Body of pancreas (tissue), 4 donors: ENCODE results near the gene STT3A. TPM values are rescaled to one million over a fixed set of nuclear protein-coding genes. Genes with fewer than 3 reads are reported as not detected.
A peak's percentile ranks its signal among the peaks of the same experiment; 100 is the strongest.

Source experiments
- ATAC-seq: fragments of 150-250 bp; one replicate; pipeline ENCODE4 v1.9.1; 2016
- DNase-seq, 4 donors: peaks; one replicate each; pipeline ENCODE4 v3.0.0-alpha.2; 2019
- H3K27ac ChIP-seq, 4 donors: fragments of 200-600 bp; sonication (generic); 1 replicate in 3 of 4; 2 replicates in 1 of 4; pipeline versions ENCODE4 v1.5.1 to v1.6.1; 2016 to 2019; ENCODE audit warnings: mild to moderate bottlenecking in 1 of 4, mixed read lengths in 1 of 4, moderate library complexity in 1 of 4
- H3K27me3 ChIP-seq, 2 donors: fragments of 200-600 bp; sonication (generic); one replicate each; pipeline ENCODE4 v1.6.0; 2016; ENCODE audit warnings: mild to moderate bottlenecking in 1 of 2
- H3K36me3 ChIP-seq, 2 donors: fragments of 200-600 bp; sonication (generic); replicated peaks in 1 of 2; 2 replicates each; pipeline ENCODE4 v1.5.1; 2016; ENCODE audit warnings: low read depth in 2 of 2; ENCODE audit not compliant: insufficient read depth in 1 of 2
- H3K4me1 ChIP-seq: fragments of 200-600 bp; sonication (generic); one replicate; pipeline ENCODE4 v1.6.0; 2016
- H3K4me3 ChIP-seq, 2 donors: fragments of 200-600 bp; sonication (generic); 1 replicate in 1 of 2; 2 replicates in 1 of 2; pipeline ENCODE4 v1.5.1; 2016 to 2019
- H3K9me3 ChIP-seq, 3 donors: fragments of 200-600 bp; sonication (generic); 1 replicate in 2 of 3; 2 replicates in 1 of 3; pipeline ENCODE4 v1.5.1; 2016
- CTCF ChIP-seq, 7 experiments: fragments of 450-650 bp in 4 of 7; fragments of 200-600 bp in 3 of 7; sonication (generic) in 3 of 7; IDR thresholded peaks; one replicate each; pipeline ENCODE4 v1.5.1; 2016 to 2019; ENCODE audit warnings: antibody characterized with exemption in 7 of 7
- POLR2A ChIP-seq, 3 donors: fragments of 450-650 bp; IDR thresholded peaks; one replicate each; pipeline ENCODE4 v1.6.1; 2016; ENCODE audit warnings: antibody characterized with exemption in 3 of 3, mild to moderate bottlenecking in 2 of 3
- WGBS, 2 donors: methylation state at CpG; one replicate each; pipeline ENCODE4 v1.1.5; 2017; 5-methylcytosine and 5-hydroxymethylcytosine counted together
- intact Hi-C: fragments of 100-400 bp; cut with DNase I; formaldehyde crosslinking; loops from one replicate; pipeline ENCODE4 v1.15.1; 2023
- total RNA-seq, 2 donors: library from RNA; depleted of rRNA; stranded (reverse); fragments of >200 nt; gene quantifications; one replicate each; pipeline ENCODE4 v1.1.0, GENCODE V29; 2016

STT3A gene
- total RNA-seq, 2 donors from 2014 or later = 22.1 to 70.3 TPM

- DNase-seq (no peak), ATAC-seq (no peak)
- Histone ChIP-seq H3K27ac (no peak overlapping the region), H3K4me3 (no peak overlapping the region), H3K36me3 (peaks cover 26 to 29% of the 10 kb centered on the region in 2 donors), H3K27me3 (no peaks in the 10 kb centered on the region), H3K9me3 (no peaks in the 10 kb centered on the region), H3K4me1 (peaks cover 16% of the 10 kb centered on the region)
- TF ChIP-seq POLR2A (IDR thresholded peaks at IDR 0.05) = no peak
- no peak for TF ChIP-seq CTCF (IDR thresholded peaks at IDR 0.05)
- WGBS, 2 donors = 70 to 83% methylated on average over 1 of the region's 1 CpG
- intact Hi-C loops = loop anchor here (10.0 kb wide), 1 partner anchor 48 kb away; no protein-coding TSS in a partner anchor
These were observed 30.4 kb downstream of the STT3A start for GRCh38 chr11:125623064-125623463.

- Histone ChIP-seq H3K36me3 (peaks cover 9 to 13% of the 10 kb centered on the region in 2 donors), H3K27ac (peak within 1 kb of the TSS; percentile 92 to 99 (median 96)), H3K27me3 (no peaks in the 10 kb centered on the region), H3K9me3 (no peaks in the 10 kb centered on the region), H3K4me3 (peak within 1 kb of the TSS; percentile 11 to 53), H3K4me1 (peaks cover 16% of the 10 kb centered on the region)
- TF ChIP-seq CTCF (IDR thresholded peaks at IDR 0.05) (no peak), POLR2A (IDR thresholded peaks at IDR 0.05) (no peak)
- WGBS, 2 donors = 47 to 53% methylated on average over 9 of the region's 9 CpGs
- intact Hi-C loops = loop anchor here (10.0 kb wide), 1 partner anchor 50 kb away; no protein-coding TSS in a partner anchor
- ATAC-seq (no peak), DNase-seq (peak in 2 of 4 donors; percentile 11 to 26)
These were observed 32.1 kb downstream of the STT3A start, which contains the start of gene CHEK1 for GRCh38 chr11:125624756-125625213. Gene CHEK1 (plus strand): TSS chr11:125625163. CDS start chr11:125626769, 1,606 bp downstream.

GRCh38 chr11:125625225-125625629, 32.6 kb downstream of the STT3A start:
- DNase-seq = no peak
- Histone ChIP-seq H3K36me3 (peaks cover 4 to 10% of the 10 kb centered on the region in 2 donors), H3K27me3 (no peaks in the 10 kb centered on the region), H3K27ac (peak overlapping the region; percentile 92 to 99 (median 96)), H3K4me1 (peaks cover 16% of the 10 kb centered on the region), H3K4me3 (peak overlapping the region; percentile 11 to 53), H3K9me3 (no peaks in the 10 kb centered on the region)
- peak; percentile 59 for ATAC-seq
- intact Hi-C loops = loop anchor here (10.0 kb wide), 1 partner anchor 50 kb away; no protein-coding TSS in a partner anchor
- TF ChIP-seq CTCF (IDR thresholded peaks at IDR 0.05) (no peak), POLR2A (IDR thresholded peaks at IDR 0.05) (no peak)
- 0 to 1% methylated on average over 16 to 20 of the region's 20 CpGs for WGBS, 2 donors

- intact Hi-C loops = loop anchor here (10.0 kb wide), 1 partner anchor 51 kb away; no protein-coding TSS in a partner anchor
- TF ChIP-seq POLR2A (IDR thresholded peaks at IDR 0.05) = peak; percentile 85 to 94 (median 90)
- TF ChIP-seq CTCF (IDR thresholded peaks at IDR 0.05) = peak in 1 of 7 experiments; percentile 11
- H3K36me3 ChIP-seq = peaks cover 0 to 5% of the 10 kb centered on the region in 2 donors
- H3K27ac ChIP-seq = peak overlapping the region; percentile 92 to 99 (median 96)
- DNase-seq (peak; percentile 85 to 88 (median 87)), ATAC-seq (peak; percentile 93)
- H3K9me3 ChIP-seq = no peaks in the 10 kb centered on the region
- H3K27me3 ChIP-seq = no peaks in the 10 kb centered on the region
- peak overlapping the region; percentile 11 to 53 for H3K4me3 ChIP-seq
- 0 to 2% methylated on average over 13 to 51 of the region's 51 CpGs for WGBS, 2 donors
- H3K4me1 ChIP-seq = peaks cover 16% of the 10 kb centered on the region
These were observed 33.1 kb downstream of the STT3A start for GRCh38 chr11:125625630-125626287.
